Right lobe of liver (tissue), 6 donors: ENCODE results near the gene RTN4R. TPM values are rescaled to one million over a fixed set of nuclear protein-coding genes. Genes with fewer than 3 reads are reported as not detected.

Experiments
- ATAC-seq, 4 donors: fragments of 200-7000 bp; cut with Tn5 transposase; one replicate each; pipeline ENCODE4 v1.9.1; 2020; ENCODE audit warnings: mild to moderate bottlenecking in 4 of 4, moderate library complexity in 4 of 4
- DNase-seq, 3 donors: peaks; one replicate each; pipeline ENCODE4 v3.0.0-alpha.2; 2020
- H3K27ac ChIP-seq, 3 donors: fragments of 200-600 bp; one replicate each; pipeline ENCODE4 v1.8.0; 2022
- H3K27me3 ChIP-seq, 2 donors: fragments of 200-600 bp; one replicate each; pipeline ENCODE4 v1.8.0; 2022
- H3K36me3 ChIP-seq, 4 donors: fragments of 200-600 bp; sonication (generic) in 1 of 4; one replicate each; pipeline versions ENCODE4 v1.5.1 to v1.8.0; 2017 to 2022; ENCODE audit warnings: control low read depth in 1 of 4
- H3K4me1 ChIP-seq, 4 donors: fragments of 200-600 bp; sonication (generic) in 1 of 4; one replicate each; pipeline versions ENCODE4 v1.5.1 to v1.8.0; 2017 to 2022; ENCODE audit warnings: control low read depth in 1 of 4
- H3K4me3 ChIP-seq, 3 donors: fragments of 200-600 bp; one replicate each; pipeline ENCODE4 v1.8.0; 2022
- H3K9me3 ChIP-seq, 4 donors: fragments of 200-600 bp; sonication (generic) in 1 of 4; one replicate each; pipeline versions ENCODE4 v1.5.1 to v1.8.0; 2017 to 2022; ENCODE audit warnings: control low read depth in 1 of 4
- CTCF ChIP-seq, 4 donors: fragments of 200-600 bp in 3 of 4; fragments of 450-650 bp in 1 of 4; IDR thresholded peaks; one replicate each; pipeline versions ENCODE4 v1.5.1 to v1.8.0; 2016 to 2022; ENCODE audit warnings: antibody characterized with exemption in 4 of 4, mild to moderate bottlenecking in 2 of 4
- POLR2A ChIP-seq: fragments of 450-650 bp; IDR thresholded peaks from one replicate; pipeline ENCODE4 v1.6.1; 2017; ENCODE audit warnings: antibody characterized with exemption, mild to moderate bottlenecking
- WGBS: methylation state at CpG from one replicate; pipeline ENCODE4 v1.1.6; 2018; ENCODE audit warnings: low coverage, low lambda C conversion rate; ENCODE audit not compliant: insufficient coverage; ENCODE audit errors: missing lambda C conversion rate; 5-methylcytosine and 5-hydroxymethylcytosine counted together
- intact Hi-C, 2 donors: fragments of 100-400 bp; cut with DNase I; formaldehyde crosslinking; loops; one replicate each; pipeline versions ENCODE4 v1.11.2 to v1.14.1; 2022
- microRNA counts: library from miRNA; unstranded; fragments of <30 nt; microRNA quantifications from one replicate; lab custom pipeline; 2016
- microRNA-seq, 2 donors: library from miRNA; unstranded; fragments of <30 nt; microRNA quantifications; one replicate each; pipeline ENCODE4, GENCODE V29; 2019 to 2020
- small RNA-seq, 2 experiments: library from RNA; depleted of rRNA; stranded (forward); fragments of <200 nt; gene quantifications; one replicate each; pipeline ENCODE3, GENCODE V24; 2016
- total RNA-seq, 6 experiments: library from RNA; depleted of rRNA in 2 of 6; stranded (reverse); fragments of >200 nt in 2 of 6; fragmentation: NEBNext Ultra II Directional in 3 of 6; extraction: Animal tissue kit (Norgen Biotek cat#: 25700) in 3 of 6; gene quantifications; one replicate each; pipeline versions ENCODE4 v1.1.0 to v1.2.4, GENCODE V29; 2016 to 2023
- donor health status: DM: no; HTN: yes; CAD: no.
- donor health status: DM: no; HTN: no; CAD: no.
- donor health status: DM: no; HTN: no; CAD: no.
- donor health status: DM: no; HTN: yes; CAD: no.
- donor health status: DM: no; HTN: yes; CAD: no.

The RTN4R gene
- total RNA-seq, 6 experiments from 2014 or later = 3.0 to 12.4 (median 8.5) TPM

DNA sequence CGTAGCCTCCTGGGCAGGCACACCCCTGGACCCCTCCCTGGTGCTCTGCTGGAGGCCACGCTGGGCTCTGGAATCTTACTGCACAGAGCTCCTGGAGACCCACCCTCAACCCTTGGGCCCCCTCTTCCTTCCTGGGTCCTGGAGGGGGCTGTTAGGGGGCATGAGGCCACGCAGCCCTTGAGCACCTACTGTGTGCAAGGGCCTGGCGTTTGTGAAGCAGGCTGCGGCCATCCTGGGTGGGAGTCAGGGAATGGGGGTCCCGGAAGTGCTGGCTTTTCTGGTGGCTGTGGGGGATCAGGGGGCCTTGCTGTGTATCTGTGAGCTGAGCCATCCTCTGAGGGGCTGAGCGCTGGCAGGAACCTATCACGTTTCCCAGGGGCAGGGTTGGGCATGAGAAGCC, 76.3 kb downstream of the RTN4R start:
- H3K4me3 ChIP-seq = no peak overlapping the region
- intact Hi-C loops = no loop called here
- no peak overlapping the region for H3K27ac ChIP-seq
- H3K36me3 ChIP-seq = no peaks in the 10 kb centered on the region
- peaks cover 0 to 26% (median 0%) of the 10 kb centered on the region in 4 donors for H3K4me1 ChIP-seq
- no peaks in the 10 kb centered on the region for H3K27me3 ChIP-seq
- DNase-seq (no peak), ATAC-seq (no peak)
- TF ChIP-seq CTCF (IDR thresholded peaks at IDR 0.05) (no peak), POLR2A (no peak)
- no CpG with 5 or more reads among the region's 8 CpGs for WGBS
- H3K9me3 ChIP-seq = no peaks in the 10 kb centered on the region

MicroRNAs encoded within 50 kb of the gene (microRNA counts, 767-probe panel; counts per million panel counts)
- microRNA hsa-miR-1286 (lab: Ali Mortazavi, UCI) = 237 counts per million

Small RNAs within 50 kb of the gene (microRNA-seq; reads per million reads assigned to microRNA genes)
- 0 reads per million in 2 donors for gene MIR1286

Small RNAs within 50 kb of the gene (small RNA-seq; reads per million reads assigned to genes)
- gene MIR1286 = 0.48 to 1.0 reads per million in 2 experiments

Other genes starting within 250 kb of the RTN4R start
- 10 to 100 TPM; 11.0 to 27.0 (median 15.5) TPM for gene TANGO2, start 247.2 kb downstream of the RTN4R start, total RNA-seq
- gene DGCR8, start 188.1 kb downstream of the RTN4R start, total RNA-seq = 10 to 100 TPM; 11.4 to 27.2 (median 16.1) TPM
- 100 to 1,000 TPM in 2 of 6 experiments, 10 to 100 TPM in 4; 39.5 to 224 (median 52.2) TPM for gene RANBP1, start 152.2 kb downstream of the RTN4R start, total RNA-seq
- gene TRMT2A, start 151.1 kb downstream of the RTN4R start, total RNA-seq = 10 to 100 TPM; 26.9 to 54.6 (median 29.1) TPM
- 10 to 100 TPM; 11.4 to 39.0 (median 28.7) TPM for gene ZDHHC8, start 136.5 kb downstream of the RTN4R start, total RNA-seq
- not detected for gene CCDC188, start 117.3 kb downstream of the RTN4R start, total RNA-seq
- 10 to 100 TPM; 32.6 to 79.9 (median 50.9) TPM for gene DGCR6L, start 51.7 kb upstream of the RTN4R start, total RNA-seq
- 1 to 10 TPM; 3.2 to 6.6 (median 3.4) TPM for gene ZNF74, start 125.8 kb upstream of the RTN4R start, total RNA-seq
- gene SCARF2, start 169.5 kb upstream of the RTN4R start, total RNA-seq = 1 to 10 TPM; 1.1 to 3.4 (median 1.8) TPM
- gene KLHL22, start 227.5 kb upstream of the RTN4R start, total RNA-seq = 10 to 100 TPM in 3 of 6 experiments, 1 to 10 TPM in 3; 9.0 to 14.2 (median 10.2) TPM
- 10 to 100 TPM; 15.7 to 34.7 (median 23.6) TPM for gene MED15, start 239.3 kb upstream of the RTN4R start, total RNA-seq